ENCODE results near the gene PRKG1.

PRKG1 gene

GRCh38 chr10:51608211-51608610 lies 533.9 kb downstream of the PRKG1 start:
- Histone ChIP-seq H2AFZ (ENCODE audit: low read length) (no peak overlapping the region), H3K4me3 (ENCODE audit: low read length, poor library complexity, severe bottlenecking) (no peak overlapping the region), H3K9me3 (ENCODE audit: insufficient read depth, low read depth, low read length) (no peaks in the 10 kb centered on the region), H3K79me2 (ENCODE audit: insufficient read depth, low read length) (no peaks in the 10 kb centered on the region), H3K4me2 (ENCODE audit: low read depth, low read length, poor library complexity, severe bottlenecking) (no peak overlapping the region), H3F3A (ENCODE audit: low read depth) (no peaks in the 10 kb centered on the region), H3K9ac (ENCODE audit: low read depth, low read length, poor library complexity, severe bottlenecking) (no peak overlapping the region), H3K36me3 (ENCODE audit: insufficient read depth, low read length) (no peaks in the 10 kb centered on the region), H3K4me1 (ENCODE audit: insufficient read depth, low read length, poor library complexity, severe bottlenecking) (no peaks in the 10 kb centered on the region), H3K9me2 (replicated peaks; ENCODE audit: low read depth, low read length) (no peaks in the 10 kb centered on the region), H4K20me1 (ENCODE audit: insufficient read depth, low read length, poor library complexity, severe bottlenecking) (no peaks in the 10 kb centered on the region), H3K27me3 (ENCODE audit: insufficient read depth, low read length, poor library complexity, severe bottlenecking) (no peaks in the 10 kb centered on the region)
- TF ChIP-seq CTCF (conservative IDR thresholded peaks at IDR 0.05; ENCODE audit: low read length) = no peak
- no peak for TF ChIP-seq EZH2phosphoT487 (IDR thresholded peaks at IDR 0.05; ENCODE audit: borderline replicate concordance)

- no peaks in the 10 kb centered on the region for H3K27me3 ChIP-seq (ENCODE audit: insufficient read depth, low read length, poor library complexity, severe bottlenecking)
- no peaks in the 10 kb centered on the region for H3K4me1 ChIP-seq (ENCODE audit: insufficient read depth, low read length, poor library complexity, severe bottlenecking)
- TF ChIP-seq EZH2phosphoT487 (IDR thresholded peaks at IDR 0.05; ENCODE audit: borderline replicate concordance) (no peak), CTCF (conservative IDR thresholded peaks at IDR 0.05; ENCODE audit: low read length) (no peak)
- H4K20me1 ChIP-seq (ENCODE audit: insufficient read depth, low read length, poor library complexity, severe bottlenecking) = no peaks in the 10 kb centered on the region
- H3K9me3 ChIP-seq (ENCODE audit: insufficient read depth, low read depth, low read length) = peaks cover 3% of the 10 kb centered on the region; the same call in 1 of the 2 replicates
- no peaks in the 10 kb centered on the region for H3K36me3 ChIP-seq (ENCODE audit: insufficient read depth, low read length)
- no peak overlapping the region for H3K4me2 ChIP-seq (ENCODE audit: low read depth, low read length, poor library complexity, severe bottlenecking)
- no peak overlapping the region for H3K9ac ChIP-seq (ENCODE audit: low read depth, low read length, poor library complexity, severe bottlenecking)
- H3F3A ChIP-seq (ENCODE audit: low read depth) = no peaks in the 10 kb centered on the region
- H3K79me2 ChIP-seq (ENCODE audit: insufficient read depth, low read length) = no peaks in the 10 kb centered on the region
- H3K9me2 ChIP-seq (replicated peaks; ENCODE audit: low read depth, low read length) = no peaks in the 10 kb centered on the region
- no peak overlapping the region for H3K4me3 ChIP-seq (ENCODE audit: low read length, poor library complexity, severe bottlenecking)
- no peak overlapping the region for H2AFZ ChIP-seq (ENCODE audit: low read length)
Observed at GRCh38 chr10:51615764-51616298, 541.5 kb downstream of the PRKG1 start.

- Histone ChIP-seq H3K4me2 (ENCODE audit: low read depth, low read length, poor library complexity, severe bottlenecking) (no peak overlapping the region), H3K9ac (ENCODE audit: low read depth, low read length, poor library complexity, severe bottlenecking) (no peak overlapping the region), H2AFZ (ENCODE audit: low read length) (no peak overlapping the region), H3K4me1 (ENCODE audit: insufficient read depth, low read length, poor library complexity, severe bottlenecking) (no peaks in the 10 kb centered on the region), H3F3A (ENCODE audit: low read depth) (no peaks in the 10 kb centered on the region), H4K20me1 (ENCODE audit: insufficient read depth, low read length, poor library complexity, severe bottlenecking) (no peaks in the 10 kb centered on the region), H3K79me2 (ENCODE audit: insufficient read depth, low read length) (no peaks in the 10 kb centered on the region), H3K9me2 (replicated peaks; ENCODE audit: low read depth, low read length) (no peaks in the 10 kb centered on the region), H3K27me3 (ENCODE audit: insufficient read depth, low read length, poor library complexity, severe bottlenecking) (no peaks in the 10 kb centered on the region), H3K4me3 (ENCODE audit: low read length, poor library complexity, severe bottlenecking) (no peak overlapping the region), H3K36me3 (ENCODE audit: insufficient read depth, low read length) (no peaks in the 10 kb centered on the region), H3K9me3 (ENCODE audit: insufficient read depth, low read depth, low read length) (peaks cover 3% of the 10 kb centered on the region; the same call in 1 of the 2 replicates)
- TF ChIP-seq EZH2phosphoT487 (IDR thresholded peaks at IDR 0.05; ENCODE audit: borderline replicate concordance) (no peak), CTCF (conservative IDR thresholded peaks at IDR 0.05; ENCODE audit: low read length) (no peak)
Observed at GRCh38 chr10:51617576-51618235, 543.4 kb downstream of the PRKG1 start.

Measured in Loucy (cell line).